Endothelial cell of hepatic sinusoid (primary cell): Measurements from ENCODE around the gene ADCY2.
"Not testable (repeated sequence)": the region's sequence is repeated elsewhere in the genome, so short reads cannot be mapped to it uniquely, and the experiment has no call there.

Experiments
- in situ Hi-C: cut with HindIII; loops from 2 replicates; pipeline ENCODE4 v1.10.0; 2017; ENCODE audit warnings: low sequenced_read_pairs

ADCY2 gene

DNA sequence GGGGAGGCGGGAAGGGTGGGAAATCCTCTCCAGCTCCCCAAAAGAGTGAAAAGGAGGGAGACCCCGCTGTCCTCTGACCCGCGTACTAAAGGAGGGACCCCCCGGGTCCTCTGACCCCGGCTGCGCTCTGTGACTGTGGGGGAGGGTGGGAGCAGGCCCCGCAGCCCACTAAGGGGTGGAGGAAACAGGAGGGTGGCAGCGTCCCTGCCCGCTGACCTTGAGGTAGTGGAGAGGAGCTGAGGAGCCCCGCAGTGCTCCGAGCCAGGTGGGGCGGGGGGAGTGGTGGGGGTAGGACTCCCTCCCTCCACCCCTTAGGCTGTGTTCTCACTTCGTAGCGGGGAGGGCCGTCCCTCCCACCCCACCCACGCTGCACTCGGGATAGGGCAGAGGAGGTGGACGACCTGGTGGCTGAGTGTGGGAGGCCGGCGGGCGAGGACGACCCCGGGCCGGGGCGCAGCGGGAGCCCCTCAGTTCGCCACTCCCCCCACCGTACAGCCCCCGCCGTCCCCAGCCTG, 449 bp upstream of the ADCY2 start:
- in situ Hi-C loops = no loop called here

DNA sequence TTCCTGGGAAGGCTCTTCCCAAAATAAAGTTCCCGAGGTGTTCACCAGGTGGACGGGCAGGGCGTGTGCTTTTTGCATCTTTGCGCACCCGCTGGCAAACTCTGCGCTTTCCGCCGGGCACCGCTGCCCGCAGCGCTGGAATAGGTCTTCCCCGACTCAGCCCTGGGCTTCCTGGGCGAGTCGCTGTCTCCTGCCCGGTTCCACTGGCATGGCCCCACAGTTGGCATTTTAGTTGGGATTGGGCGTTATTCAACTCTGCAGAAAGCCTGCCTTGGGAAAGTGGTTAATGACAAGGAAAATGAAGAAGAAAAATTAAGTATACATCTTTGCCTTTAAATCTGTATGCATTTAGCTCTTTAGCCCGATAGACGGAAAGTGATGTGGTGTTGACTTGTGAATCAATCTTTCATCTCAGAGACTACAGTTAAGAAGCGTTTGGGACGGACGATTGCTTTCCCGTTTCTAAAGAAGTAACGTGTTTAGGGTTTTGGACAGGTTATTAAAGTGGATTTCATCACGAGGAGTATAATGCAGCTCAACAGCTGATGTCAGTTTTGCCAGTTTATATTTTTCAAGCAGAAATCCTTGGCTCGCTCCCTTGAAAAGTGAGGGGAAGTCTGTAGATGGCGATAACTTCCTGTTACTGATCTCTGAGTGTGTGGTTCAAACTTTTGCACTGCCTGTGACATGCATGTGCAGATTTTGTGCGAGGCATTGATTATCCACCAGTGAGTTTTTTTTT, 946 bp downstream of the ADCY2 start:
- in situ Hi-C loops = no loop called here

DNA sequence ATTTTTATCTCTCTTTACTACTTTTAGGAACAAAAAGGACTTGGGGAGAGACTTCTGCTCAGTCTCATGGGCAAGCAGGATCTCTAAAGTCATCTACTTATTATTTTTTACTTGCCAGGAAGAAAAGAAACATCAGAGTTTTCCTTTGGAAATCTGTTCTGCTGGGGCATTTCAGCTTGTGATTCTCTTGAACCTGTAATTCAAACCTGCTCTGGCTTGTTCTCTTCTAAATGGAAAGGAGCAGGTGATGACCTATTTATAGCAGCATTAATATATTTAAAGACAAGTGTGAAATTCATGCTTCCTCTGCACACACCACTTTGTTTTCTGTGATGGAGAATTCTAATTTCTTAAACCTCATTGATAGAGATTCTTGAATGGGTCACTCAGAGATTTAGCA, 2.0 kb downstream of the ADCY2 start:
- in situ Hi-C loops = no loop called here

DNA sequence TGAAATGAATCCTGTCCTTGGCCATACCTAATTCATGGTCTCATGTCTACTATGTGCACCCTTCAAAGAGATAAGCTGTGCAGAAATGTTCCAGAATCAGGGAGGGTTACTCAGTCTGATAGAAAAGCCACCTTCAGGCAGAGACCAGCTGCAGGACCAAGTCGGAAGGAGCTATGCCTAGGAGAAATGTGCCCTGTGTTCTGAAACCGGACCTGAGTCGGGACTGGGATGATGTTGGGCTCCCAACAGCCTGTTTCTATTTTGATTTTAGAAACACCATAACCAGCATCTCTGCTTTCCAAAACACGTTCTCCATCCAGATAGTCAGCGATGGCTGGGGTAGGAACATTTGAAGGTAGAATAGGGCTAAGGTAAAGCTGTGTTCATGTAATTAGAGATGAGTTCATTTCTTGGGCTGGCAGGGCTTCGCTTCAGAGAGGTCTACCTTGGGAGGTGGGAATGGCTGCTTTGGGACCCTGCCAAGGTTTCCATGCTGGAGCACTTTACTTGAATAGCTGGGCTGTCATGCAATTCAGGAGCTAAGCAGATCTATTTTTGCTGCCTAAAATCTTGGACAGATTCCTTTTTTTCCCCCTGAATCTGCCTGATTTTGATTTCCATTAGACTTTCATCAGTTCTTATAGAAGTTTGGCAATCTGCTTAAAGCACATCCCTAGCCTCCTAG, 2.8 kb downstream of the ADCY2 start:
- in situ Hi-C loops = no loop called here

DNA sequence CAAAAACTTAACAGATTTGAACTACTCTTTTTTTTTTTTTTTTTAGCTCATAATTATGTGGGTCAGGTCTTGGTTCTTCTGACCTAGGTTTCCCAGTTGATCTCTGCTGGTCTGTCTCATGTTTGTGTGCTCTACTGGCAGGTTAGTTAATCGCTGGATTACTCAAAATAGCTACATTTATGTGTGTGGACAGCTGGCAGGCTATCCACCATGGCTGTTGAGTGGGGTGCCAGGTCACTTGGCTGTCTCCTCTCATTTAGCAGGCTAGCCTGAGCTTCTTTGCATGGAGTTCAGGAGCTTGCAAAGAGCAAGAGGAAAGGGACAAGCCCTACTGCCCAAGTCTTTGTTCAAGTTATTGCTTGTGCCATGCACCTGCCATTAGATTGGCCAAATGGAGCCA, 9.3 kb downstream of the ADCY2 start:
- in situ Hi-C loops = no loop called here

DNA sequence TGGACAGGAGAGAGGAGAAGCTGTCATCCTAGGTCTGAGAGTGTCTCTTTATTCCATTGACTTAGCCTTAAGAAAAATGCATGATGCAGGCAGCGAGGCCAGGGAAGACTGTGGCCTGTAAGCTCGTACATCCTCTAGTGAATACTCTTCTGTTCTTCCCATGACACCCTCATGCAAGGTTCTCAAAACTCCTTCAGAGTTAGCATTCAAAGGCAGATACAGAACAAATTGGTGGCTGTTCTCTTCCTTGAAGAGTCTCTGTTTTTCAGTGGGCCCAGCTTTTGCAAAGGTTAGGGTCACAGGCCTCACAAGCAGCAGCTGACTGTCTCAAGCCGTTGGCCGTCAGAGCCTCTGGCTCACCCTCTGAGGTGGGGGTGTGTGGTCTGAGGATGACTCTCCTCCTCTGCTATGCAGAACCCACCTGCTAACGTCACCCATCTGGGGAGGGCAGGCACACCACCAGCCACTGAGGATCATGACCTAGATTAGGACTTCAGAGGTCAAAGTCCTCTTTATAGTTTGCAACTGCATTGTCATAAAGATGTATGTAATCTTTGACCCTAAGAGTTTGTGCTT, 15.1 kb downstream of the ADCY2 start:
- in situ Hi-C loops = no loop called here

DNA sequence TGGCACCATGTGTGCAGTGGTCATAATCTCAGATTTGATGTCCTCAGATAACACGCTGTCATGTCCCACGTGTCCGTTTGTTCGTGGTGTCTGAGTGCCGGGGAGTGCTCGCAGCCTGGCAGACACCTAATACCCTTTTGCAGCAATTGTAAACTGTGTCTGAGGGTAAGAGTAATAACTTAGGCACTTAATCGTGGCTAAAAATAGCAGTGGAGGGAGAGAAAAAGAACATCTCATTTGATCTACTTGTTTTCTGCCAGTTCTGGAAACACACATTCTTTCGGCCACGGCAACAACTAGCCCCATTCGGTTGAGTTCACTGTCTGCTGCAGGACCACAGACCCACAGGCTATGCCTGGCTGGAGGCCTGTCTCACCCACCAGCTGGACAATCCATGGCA, 16.5 kb downstream of the ADCY2 start:
- in situ Hi-C loops = no loop called here

DNA sequence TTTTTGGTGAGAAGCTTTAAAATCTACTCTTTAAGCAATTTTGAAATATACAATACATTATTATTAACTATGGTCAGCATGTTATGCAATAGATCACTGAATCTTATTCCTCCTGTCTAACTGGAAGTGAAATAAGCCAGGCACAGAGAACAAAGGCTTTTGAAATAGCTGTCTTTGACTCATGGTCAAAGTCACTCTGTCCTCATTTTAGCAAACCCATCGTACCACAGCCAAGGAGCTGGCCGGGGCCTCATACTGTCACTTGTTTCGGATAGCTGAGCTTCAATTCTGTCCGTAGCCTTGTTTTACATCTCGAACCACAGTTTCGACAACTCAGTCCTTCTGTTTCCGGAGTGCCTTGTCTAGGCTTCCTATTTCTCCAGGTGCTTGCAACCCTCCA, 19.2 kb downstream of the ADCY2 start:
- in situ Hi-C loops = no loop called here

DNA sequence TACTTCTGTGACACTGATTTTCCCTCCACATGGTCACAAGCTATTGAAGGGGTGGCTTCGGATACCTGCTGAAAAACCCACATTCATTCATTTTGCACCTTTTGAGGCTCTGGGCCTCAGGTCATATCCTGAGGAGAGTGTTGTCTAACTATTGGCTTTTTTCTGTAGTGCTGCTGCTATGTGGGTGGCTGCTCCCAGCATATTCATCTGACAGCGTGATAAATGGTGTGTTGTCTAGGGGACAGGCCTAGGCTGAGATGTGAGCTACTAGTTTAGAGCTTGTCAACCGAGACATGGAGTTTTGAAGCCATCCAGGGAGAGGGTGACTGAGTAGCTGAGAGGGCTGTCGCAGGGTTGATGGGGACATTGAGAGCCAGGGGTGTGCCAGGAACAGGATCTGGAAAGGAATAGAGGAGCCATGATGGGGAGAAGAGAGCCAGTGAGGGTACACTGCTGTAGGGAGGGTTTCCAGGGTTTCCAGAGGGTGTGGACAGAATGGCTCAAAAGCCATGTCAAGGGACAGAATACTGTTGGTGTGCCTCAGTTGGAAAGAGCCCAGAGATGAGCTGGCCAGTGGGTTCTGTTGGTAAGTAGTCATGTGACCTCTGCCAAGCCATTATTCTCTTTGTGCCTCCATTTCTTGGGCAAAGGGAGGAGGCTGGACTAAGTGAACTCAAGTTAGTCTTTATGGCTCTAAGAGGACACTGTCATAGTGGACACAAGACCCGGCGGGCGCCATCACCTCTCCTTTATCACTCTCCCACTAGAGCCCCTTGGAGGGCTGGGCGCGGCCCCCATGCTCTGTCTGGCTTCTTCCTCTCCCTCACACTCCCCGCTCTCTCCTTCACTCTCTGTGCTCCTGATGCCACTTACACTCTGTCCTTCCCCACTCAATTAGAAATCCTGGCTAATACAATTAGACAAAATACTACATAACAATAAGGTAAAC, 19.9 kb downstream of the ADCY2 start:
- in situ Hi-C loops = no loop called here

DNA sequence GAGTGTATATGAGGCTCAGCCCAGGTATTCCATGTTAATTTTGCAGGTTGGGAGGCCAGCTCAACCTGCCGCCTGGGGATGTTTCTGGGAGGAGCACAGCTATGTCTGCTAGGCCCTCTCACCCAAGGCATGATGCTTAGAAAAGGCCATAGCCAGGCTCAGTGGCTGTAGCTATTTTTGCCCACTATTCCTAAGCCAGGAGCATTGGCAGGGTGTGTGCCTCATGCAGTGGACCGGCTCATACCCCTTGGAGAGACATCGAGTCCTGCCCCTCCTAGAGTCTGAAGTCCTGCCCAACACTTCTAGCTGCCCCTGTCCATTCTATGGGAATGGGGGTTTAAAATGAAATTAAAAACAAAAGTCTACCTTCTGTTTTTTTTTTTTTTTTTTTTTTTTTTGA, 22.3 kb downstream of the ADCY2 start:
- in situ Hi-C loops = no loop called here

DNA sequence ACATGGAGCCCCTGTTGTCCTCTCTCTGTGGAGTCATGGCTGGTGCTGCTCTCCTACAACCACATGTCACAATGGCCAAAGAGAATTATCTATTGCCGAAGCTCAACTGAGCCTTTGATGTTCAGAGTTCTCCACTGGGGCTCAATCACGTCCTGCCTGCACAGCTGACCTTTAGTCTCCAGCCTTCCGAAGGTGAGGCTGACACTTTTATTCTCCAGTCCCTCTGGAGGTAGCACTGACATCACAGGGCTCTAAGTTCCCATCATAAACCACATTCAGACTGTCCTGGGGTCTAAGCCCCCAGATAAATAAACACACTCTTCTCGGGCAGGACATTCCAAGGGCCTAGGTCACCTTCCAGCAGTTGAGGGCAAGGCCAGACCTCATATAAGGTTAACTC, 23.4 kb downstream of the ADCY2 start:
- in situ Hi-C loops = no loop called here

DNA sequence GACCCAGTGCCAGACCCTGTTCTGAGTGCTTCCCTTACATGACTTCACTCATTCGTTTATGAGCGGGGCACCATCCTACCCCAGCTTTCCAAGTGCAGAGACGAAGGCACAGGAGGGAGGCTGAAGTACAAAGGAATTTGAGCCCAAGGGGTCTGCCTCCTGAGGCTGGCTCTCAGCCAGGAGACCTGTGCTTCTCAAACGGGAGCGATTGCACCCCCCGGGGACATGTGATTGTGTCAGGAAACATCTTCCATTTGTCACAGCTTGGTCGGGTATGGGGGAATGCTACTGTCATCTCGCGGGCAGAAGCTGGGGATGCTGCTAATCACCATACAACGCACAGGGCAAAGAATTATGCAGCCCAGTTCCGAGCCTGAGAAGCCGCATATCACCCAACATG, 23.9 kb downstream of the ADCY2 start:
- in situ Hi-C loops = no loop called here

DNA sequence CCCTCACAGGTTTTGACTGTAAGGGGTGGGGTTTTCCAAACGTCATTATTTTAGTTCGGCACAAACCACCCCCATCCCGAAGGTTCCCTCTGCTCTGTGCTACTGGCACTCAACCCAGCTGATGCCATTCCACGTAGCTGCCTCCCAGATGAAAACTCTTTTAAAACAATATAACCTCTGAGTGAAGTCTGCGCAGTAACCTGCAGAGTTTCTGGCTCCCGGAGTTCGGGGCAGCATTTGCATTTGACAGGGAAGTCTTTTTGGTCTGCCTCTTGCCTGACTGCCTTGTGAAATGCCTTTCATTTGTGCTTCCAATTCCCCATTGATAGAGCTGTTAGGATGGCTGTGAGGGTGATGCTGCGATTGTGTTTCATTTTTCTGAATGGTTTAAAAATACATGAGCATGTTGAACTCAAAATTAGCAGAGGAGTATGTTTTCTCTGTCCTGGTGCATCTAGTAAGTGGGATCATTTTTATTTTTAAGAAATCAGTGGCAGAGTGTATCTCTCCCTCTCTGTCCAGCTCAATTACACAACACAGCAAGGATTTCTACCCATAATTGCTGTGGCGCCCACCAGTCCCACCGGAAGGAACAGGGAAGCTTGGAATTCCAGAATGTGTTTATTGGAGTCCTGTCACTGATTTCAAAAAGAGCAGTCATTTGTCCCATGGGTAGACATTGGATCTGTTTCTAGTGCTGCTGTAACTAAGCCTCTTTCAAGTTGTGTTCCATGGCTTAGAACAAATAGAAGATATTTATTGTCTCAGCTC, 24.8 kb downstream of the ADCY2 start:
- in situ Hi-C loops = no loop called here

DNA sequence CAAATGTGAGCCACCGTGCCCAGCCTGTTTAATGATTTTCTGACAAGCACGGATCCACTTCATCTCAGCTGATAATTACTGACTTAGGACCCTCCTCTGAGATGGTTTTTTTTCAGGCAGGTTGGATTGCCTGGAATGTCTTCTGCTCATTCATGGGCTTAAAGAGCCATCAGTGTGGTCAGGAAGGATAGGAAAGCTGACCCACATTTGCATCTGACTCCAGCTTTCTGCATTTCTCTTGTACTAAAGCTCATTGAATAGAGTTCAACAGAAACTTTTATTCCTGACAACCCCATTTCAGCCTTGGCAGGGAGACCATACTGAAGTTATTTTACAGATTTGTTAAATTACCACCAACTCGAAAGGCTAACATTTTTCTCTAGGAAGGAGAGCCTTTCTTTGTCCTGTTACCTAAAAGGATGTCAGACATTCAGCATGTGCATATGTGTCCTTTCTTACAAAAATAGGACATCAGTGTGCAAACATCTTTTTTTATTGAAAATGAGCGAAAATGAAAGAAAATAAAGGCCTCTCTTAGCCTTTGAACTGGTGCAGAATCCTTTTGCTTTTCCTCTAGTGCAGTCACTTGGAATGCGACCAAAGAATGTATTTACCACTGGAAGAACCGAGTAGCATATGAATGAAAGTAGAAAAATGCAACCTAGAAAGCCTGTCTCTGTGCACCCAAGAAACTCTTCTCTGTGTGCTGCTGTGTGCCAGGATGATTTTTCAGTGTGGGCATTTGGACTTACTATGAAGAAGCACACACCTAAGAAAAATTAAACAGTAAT, 26.6 kb downstream of the ADCY2 start:
- in situ Hi-C loops = no loop called here

DNA sequence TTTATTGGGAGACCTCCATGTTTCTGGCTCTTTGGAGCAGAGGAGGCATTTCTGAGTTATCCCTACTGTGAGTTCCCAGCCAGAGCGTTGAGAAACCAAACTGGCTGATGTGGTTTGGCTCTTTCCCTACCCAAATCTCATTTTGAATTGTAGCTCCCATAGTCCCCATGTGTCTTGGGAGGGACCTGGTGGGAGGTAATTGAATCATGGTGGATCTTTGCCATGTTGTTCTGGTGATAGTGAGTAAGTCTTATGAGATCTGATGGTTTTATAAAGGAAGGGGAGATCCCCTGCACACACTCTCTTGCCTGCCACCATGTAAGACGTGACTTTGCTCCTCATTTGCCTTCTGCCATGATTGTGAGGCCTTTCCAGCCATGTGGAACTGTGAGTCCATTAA, 27.3 kb downstream of the ADCY2 start:
- in situ Hi-C loops = not testable (repeated sequence)

DNA sequence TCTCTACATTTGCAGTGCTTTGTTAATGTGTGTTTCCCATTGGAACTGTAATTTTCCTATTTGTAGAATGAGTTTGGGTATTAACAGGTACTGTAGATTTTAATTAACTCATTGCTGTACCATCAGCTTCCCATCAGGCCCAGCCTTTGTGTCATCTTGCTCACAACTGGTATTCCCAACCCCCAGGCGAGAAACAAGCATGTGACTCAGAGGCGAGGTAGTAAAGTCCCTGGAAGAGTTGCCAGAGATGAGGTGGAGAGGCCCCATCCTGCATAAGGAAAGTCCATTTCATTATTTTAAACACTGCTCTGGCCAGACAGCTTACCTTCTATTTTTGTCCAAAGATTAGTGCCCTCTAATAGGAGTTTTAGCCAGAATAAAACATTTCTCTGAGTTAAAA, 29.9 kb downstream of the ADCY2 start:
- in situ Hi-C loops = no loop called here

DNA sequence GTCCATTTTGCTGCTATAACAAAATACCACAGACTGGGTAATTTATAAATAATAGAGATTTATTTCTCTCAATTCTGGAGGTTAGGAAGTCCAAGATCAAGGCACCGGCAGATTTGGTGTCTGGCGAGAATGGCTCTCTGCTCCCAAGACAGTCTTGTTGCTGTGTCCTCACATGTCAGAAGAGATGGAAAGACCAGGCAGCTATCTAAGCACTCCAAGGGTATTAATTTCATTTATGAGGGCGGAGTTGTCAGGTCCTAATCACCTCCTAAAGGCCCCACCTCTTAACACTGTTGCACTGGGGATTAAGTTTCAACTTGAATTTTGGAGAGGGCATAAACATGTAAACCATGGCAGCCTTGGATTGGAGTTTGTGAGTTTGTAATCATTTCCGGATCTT, 30.3 kb downstream of the ADCY2 start:
- in situ Hi-C loops = no loop called here

DNA sequence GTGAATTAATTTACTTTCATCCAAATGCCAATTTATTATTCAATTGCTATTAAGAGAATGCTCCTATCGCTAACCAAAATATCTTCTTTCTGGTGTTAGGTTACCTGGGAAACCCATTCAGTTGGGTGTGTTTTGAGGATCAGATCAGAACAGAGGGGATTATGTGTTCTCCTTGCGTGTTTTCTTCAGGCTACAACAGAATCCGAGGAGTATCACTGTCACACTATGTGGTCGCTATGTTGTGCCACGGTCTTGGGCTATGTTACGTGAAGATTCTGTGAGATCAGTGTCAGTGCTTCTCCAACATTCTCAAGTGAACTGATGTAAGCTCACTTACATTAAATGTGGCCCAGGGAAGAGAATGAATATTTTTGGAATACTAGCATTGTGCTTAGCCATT, 39.0 kb downstream of the ADCY2 start:
- in situ Hi-C loops = no loop called here

DNA sequence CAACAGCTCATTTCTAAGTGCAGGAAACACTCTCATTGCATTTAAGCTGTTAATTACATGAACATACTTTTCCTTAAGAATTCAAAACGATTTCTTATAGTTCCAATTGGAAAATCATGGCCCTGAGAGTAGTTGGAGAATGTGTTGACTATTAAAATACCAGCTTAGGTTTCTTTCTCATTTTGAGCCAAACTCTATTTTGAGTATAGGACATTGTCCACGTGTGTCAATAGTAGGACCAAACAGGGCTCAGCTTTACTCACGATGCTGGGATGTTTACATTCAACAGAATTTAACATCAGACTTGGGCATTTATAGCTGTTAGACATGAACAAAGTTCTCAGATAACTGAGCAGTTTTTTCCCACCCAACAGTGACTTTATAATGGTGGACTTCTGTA, 39.6 kb downstream of the ADCY2 start:
- in situ Hi-C loops = no loop called here

DNA sequence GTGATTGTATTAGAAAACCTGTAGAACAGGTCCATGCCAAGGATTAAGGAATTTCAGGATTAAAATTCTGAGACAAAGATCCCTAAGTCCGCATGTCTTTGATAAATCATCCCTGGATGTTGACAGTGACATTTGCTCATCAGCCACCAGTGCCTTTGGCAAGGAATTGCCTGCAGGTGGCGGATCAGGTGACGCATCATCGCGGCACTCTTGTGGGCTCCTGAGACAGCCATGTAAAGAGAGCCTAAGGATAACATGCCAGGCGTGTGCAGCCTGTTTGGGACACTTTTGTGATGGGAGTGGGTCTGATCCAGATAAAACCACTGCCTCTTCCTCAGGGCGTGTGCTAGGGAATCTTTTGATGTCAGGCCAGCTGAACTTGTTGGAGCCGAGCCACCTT, 40.6 kb downstream of the ADCY2 start:
- in situ Hi-C loops = no loop called here
